ENCODE results near the gene CBLB.

DNA sequence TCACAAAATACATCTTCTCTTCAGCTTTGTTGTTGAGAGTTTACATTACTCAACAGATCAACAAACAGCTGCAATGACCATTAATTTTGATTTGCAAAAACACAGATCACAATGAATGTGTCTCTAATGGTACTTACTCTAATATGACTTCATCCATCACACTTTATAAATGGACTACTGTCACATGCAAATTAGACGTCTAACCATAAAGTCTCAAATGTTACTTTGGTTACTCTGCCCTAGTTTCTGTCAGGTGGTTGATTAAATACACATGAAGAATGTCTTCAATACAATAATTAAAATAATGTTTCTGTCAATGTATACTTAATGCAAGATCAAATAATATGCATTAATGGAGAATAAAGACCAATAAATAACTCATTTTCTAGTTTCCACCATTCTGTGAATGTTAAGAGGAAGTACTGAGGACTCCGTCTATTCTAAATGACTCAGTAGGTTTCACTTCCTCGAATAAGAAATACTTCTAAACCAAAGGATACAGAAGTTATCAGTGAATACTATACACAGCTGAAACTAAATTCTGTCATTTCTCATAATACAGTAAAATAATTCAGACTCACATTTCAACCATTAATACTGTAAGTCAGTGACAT is 145.8 kb downstream of the CBLB start:
- TF ChIP-seq ZNF768 (tag by site-specific recombination; IDR thresholded peaks at IDR 0.05) = no peak
- TF ChIP-seq, protein P1, sequence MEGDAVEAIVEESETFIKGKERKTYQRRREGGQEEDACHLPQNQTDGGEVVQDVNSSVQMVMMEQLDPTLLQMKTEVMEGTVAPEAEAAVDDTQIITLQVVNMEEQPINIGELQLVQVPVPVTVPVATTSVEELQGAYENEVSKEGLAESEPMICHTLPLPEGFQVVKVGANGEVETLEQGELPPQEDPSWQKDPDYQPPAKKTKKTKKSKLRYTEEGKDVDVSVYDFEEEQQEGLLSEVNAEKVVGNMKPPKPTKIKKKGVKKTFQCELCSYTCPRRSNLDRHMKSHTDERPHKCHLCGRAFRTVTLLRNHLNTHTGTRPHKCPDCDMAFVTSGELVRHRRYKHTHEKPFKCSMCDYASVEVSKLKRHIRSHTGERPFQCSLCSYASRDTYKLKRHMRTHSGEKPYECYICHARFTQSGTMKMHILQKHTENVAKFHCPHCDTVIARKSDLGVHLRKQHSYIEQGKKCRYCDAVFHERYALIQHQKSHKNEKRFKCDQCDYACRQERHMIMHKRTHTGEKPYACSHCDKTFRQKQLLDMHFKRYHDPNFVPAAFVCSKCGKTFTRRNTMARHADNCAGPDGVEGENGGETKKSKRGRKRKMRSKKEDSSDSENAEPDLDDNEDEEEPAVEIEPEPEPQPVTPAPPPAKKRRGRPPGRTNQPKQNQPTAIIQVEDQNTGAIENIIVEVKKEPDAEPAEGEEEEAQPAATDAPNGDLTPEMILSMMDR (tag by site-specific recombination; IDR thresholded peaks at IDR 0.05) = no peak
- no peak for TF ChIP-seq BCL11A (tag by site-specific recombination; IDR thresholded peaks at IDR 0.05; ENCODE audit: low read depth)
- no peak for TF ChIP-seq ZNF423 (tag by site-specific recombination; IDR thresholded peaks at IDR 0.05)
- TF ChIP-seq, protein P2, sequence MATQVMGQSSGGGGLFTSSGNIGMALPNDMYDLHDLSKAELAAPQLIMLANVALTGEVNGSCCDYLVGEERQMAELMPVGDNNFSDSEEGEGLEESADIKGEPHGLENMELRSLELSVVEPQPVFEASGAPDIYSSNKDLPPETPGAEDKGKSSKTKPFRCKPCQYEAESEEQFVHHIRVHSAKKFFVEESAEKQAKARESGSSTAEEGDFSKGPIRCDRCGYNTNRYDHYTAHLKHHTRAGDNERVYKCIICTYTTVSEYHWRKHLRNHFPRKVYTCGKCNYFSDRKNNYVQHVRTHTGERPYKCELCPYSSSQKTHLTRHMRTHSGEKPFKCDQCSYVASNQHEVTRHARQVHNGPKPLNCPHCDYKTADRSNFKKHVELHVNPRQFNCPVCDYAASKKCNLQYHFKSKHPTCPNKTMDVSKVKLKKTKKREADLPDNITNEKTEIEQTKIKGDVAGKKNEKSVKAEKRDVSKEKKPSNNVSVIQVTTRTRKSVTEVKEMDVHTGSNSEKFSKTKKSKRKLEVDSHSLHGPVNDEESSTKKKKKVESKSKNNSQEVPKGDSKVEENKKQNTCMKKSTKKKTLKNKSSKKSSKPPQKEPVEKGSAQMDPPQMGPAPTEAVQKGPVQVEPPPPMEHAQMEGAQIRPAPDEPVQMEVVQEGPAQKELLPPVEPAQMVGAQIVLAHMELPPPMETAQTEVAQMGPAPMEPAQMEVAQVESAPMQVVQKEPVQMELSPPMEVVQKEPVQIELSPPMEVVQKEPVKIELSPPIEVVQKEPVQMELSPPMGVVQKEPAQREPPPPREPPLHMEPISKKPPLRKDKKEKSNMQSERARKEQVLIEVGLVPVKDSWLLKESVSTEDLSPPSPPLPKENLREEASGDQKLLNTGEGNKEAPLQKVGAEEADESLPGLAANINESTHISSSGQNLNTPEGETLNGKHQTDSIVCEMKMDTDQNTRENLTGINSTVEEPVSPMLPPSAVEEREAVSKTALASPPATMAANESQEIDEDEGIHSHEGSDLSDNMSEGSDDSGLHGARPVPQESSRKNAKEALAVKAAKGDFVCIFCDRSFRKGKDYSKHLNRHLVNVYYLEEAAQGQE (tag by site-specific recombination; IDR thresholded peaks at IDR 0.05) = no peak
- no peak for TF ChIP-seq ZBTB1 (tag by site-specific recombination; IDR thresholded peaks at IDR 0.05)
- TF ChIP-seq OSR2 (tag by site-specific recombination; IDR thresholded peaks at IDR 0.05) = no peak
- TF ChIP-seq ZNF629 (tag by site-specific recombination; IDR thresholded peaks at IDR 0.05) = no peak
- no peak for TF ChIP-seq SCRT2 (tag by site-specific recombination; IDR thresholded peaks at IDR 0.05)
- no peak for TF ChIP-seq GLIS2 (tag by site-specific recombination; IDR thresholded peaks at IDR 0.05)
- no peak for TF ChIP-seq TCF7L2 (IDR thresholded peaks at IDR 0.05; ENCODE audit: borderline replicate concordance, low read depth, low read length)
- TF ChIP-seq SP2 (tag by site-specific recombination; IDR thresholded peaks at IDR 0.05) = no peak
- no peak for TF ChIP-seq ZNF549 (tag by site-specific recombination; IDR thresholded peaks at IDR 0.05)
- no peak for TF ChIP-seq ZNF174 (tag by site-specific recombination; IDR thresholded peaks at IDR 0.05)

Measured in HEK293 (cell line).